Right lobe of liver (tissue), 4 donors: ENCODE measurements around the gene MFSD6L.

Experiments used
- CTCF ChIP-seq, 4 donors: fragments of 200-600 bp in 3 of 4; fragments of 450-650 bp in 1 of 4; IDR thresholded peaks; one replicate each; pipeline versions ENCODE4 v1.5.1 to v1.8.0; 2016 to 2022; ENCODE audit warnings: antibody characterized with exemption in 4 of 4, mild to moderate bottlenecking in 2 of 4
- POLR2A ChIP-seq: fragments of 450-650 bp; IDR thresholded peaks from one replicate; pipeline ENCODE4 v1.6.1; 2017; ENCODE audit warnings: antibody characterized with exemption, mild to moderate bottlenecking
- donor health status: DM: no; HTN: no; CAD: no.
- donor health status: DM: no; HTN: no; CAD: no.
- donor health status: DM: no; HTN: yes; CAD: no.

DNA sequence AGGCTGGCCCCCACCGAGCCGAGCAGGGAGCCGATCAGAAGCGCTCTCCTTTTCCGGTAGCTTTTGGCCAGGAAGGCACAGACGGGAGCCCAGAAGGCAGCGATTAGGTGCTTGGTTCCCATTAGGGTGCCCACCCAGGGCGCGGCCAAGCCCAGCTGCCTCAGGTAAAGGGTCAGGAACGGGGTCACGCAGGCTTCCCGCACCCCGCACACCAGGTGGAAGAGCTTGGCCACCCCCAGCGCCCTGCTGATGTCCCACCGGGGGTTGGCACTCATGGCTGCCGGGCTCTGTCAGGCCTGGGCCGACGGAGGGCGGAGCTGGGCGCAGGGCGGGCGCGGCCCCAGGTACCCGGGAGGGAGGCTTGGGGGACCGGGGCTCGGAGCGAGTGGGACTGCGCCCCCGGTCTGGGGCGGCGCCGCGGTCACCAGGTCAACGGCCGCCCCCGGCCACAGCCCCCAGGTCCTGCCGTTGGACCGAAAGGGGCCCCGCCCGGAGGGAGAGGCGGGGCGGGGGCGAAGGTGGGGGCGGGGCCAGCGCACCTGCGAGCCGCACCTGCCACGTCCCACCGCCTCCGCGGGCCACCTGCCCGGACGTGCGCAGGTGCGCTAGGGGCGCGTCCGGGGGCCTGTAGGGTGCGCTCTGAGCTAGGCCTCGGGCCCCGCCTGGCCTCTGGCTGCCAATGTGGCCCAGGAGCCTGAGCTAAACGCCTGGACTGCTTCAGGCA, at the start of gene MFSD6L:
- TF ChIP-seq CTCF (IDR thresholded peaks at IDR 0.05) (no peak), POLR2A (no peak)
